Measurements from ENCODE around the gene RNF224. TPM values are rescaled to one million over a fixed set of nuclear protein-coding genes. Genes with fewer than 3 reads are reported as not detected.

RNF224 gene
- total and polyA plus RNA-seq, 2 of the 13 experiments (the other 11 are each of a cell fraction or from before 2014, with no cell fraction given): 0.09 TPM; not detected in 1

DNA sequence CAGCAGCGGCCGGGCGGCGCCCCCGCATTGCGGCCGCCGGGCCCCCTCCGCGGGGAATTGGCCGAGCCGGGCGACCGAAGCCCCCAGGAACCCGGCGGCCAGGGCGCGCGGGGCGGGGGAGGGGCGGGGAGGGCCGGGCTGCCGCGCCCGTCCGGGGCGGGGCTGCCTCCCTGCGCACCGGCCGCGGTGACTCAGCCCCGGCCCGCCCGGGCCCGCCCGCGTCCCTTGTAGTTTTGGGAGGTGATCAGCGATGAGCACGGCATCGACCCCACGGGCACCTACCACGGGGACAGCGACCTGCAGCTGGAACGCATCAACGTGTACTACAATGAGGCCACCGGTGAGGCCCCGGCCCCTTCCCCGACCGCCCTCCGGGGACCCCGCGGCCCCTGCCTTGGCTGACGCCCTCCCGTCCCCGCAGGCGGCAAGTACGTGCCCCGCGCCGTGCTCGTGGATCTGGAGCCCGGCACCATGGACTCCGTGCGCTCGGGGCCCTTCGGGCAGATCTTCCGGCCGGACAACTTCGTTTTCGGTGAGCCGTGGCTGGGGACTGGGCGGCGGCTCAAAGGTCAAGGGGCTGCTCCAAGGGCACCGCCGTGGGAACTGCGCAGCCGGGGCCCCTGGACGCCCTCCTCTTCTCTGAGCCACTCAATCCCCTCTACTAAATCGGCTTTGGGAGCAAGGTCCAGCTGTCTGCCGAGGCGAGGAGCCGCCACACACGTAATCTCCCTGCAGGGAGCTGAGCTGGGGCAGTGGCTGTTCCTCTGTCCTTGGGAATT lies 14.4 kb downstream of the RNF224 start (continued):
- TF ChIP-seq, protein P1, sequence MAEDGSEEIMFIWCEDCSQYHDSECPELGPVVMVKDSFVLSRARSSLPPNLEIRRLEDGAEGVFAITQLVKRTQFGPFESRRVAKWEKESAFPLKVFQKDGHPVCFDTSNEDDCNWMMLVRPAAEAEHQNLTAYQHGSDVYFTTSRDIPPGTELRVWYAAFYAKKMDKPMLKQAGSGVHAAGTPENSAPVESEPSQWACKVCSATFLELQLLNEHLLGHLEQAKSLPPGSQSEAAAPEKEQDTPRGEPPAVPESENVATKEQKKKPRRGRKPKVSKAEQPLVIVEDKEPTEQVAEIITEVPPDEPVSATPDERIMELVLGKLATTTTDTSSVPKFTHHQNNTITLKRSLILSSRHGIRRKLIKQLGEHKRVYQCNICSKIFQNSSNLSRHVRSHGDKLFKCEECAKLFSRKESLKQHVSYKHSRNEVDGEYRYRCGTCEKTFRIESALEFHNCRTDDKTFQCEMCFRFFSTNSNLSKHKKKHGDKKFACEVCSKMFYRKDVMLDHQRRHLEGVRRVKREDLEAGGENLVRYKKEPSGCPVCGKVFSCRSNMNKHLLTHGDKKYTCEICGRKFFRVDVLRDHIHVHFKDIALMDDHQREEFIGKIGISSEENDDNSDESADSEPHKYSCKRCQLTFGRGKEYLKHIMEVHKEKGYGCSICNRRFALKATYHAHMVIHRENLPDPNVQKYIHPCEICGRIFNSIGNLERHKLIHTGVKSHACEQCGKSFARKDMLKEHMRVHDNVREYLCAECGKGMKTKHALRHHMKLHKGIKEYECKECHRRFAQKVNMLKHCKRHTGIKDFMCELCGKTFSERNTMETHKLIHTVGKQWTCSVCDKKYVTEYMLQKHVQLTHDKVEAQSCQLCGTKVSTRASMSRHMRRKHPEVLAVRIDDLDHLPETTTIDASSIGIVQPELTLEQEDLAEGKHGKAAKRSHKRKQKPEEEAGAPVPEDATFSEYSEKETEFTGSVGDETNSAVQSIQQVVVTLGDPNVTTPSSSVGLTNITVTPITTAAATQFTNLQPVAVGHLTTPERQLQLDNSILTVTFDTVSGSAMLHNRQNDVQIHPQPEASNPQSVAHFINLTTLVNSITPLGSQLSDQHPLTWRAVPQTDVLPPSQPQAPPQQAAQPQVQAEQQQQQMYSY (CRISPR knock-in tag; IDR thresholded peaks at IDR 0.05): no peak
- TF ChIP-seq, protein P2, sequence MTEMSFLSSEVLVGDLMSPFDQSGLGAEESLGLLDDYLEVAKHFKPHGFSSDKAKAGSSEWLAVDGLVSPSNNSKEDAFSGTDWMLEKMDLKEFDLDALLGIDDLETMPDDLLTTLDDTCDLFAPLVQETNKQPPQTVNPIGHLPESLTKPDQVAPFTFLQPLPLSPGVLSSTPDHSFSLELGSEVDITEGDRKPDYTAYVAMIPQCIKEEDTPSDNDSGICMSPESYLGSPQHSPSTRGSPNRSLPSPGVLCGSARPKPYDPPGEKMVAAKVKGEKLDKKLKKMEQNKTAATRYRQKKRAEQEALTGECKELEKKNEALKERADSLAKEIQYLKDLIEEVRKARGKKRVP (CRISPR knock-in tag; IDR thresholded peaks at IDR 0.05): no peak
- TF ChIP-seq SOX5 (CRISPR knock-in tag; IDR thresholded peaks at IDR 0.05; ENCODE audit: borderline replicate concordance): no peak
- no peak for TF ChIP-seq HNRNPK (IDR thresholded peaks at IDR 0.05; ENCODE audit: low read depth, low read length, poor library complexity, severe bottlenecking)
- TF ChIP-seq MEIS1 (CRISPR knock-in tag; IDR thresholded peaks at IDR 0.05; ENCODE audit: borderline replicate concordance): 0 out of 2 replicates have a peak, but pooled peaks have one; percentile 43
- TF ChIP-seq, protein P3, sequence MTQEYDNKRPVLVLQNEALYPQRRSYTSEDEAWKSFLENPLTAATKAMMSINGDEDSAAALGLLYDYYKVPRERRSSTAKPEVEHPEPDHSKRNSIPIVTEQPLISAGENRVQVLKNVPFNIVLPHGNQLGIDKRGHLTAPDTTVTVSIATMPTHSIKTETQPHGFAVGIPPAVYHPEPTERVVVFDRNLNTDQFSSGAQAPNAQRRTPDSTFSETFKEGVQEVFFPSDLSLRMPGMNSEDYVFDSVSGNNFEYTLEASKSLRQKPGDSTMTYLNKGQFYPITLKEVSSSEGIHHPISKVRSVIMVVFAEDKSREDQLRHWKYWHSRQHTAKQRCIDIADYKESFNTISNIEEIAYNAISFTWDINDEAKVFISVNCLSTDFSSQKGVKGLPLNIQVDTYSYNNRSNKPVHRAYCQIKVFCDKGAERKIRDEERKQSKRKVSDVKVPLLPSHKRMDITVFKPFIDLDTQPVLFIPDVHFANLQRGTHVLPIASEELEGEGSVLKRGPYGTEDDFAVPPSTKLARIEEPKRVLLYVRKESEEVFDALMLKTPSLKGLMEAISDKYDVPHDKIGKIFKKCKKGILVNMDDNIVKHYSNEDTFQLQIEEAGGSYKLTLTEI (CRISPR knock-in tag; conservative IDR thresholded peaks at IDR 0.05): no peak
- no peak for TF ChIP-seq HCFC1 (IDR thresholded peaks at IDR 0.05; ENCODE audit: low read depth, low read length)
- TF ChIP-seq ZBTB7B (CRISPR knock-in tag; IDR thresholded peaks at IDR 0.05): peak; percentile 63
- TF ChIP-seq, protein P4, sequence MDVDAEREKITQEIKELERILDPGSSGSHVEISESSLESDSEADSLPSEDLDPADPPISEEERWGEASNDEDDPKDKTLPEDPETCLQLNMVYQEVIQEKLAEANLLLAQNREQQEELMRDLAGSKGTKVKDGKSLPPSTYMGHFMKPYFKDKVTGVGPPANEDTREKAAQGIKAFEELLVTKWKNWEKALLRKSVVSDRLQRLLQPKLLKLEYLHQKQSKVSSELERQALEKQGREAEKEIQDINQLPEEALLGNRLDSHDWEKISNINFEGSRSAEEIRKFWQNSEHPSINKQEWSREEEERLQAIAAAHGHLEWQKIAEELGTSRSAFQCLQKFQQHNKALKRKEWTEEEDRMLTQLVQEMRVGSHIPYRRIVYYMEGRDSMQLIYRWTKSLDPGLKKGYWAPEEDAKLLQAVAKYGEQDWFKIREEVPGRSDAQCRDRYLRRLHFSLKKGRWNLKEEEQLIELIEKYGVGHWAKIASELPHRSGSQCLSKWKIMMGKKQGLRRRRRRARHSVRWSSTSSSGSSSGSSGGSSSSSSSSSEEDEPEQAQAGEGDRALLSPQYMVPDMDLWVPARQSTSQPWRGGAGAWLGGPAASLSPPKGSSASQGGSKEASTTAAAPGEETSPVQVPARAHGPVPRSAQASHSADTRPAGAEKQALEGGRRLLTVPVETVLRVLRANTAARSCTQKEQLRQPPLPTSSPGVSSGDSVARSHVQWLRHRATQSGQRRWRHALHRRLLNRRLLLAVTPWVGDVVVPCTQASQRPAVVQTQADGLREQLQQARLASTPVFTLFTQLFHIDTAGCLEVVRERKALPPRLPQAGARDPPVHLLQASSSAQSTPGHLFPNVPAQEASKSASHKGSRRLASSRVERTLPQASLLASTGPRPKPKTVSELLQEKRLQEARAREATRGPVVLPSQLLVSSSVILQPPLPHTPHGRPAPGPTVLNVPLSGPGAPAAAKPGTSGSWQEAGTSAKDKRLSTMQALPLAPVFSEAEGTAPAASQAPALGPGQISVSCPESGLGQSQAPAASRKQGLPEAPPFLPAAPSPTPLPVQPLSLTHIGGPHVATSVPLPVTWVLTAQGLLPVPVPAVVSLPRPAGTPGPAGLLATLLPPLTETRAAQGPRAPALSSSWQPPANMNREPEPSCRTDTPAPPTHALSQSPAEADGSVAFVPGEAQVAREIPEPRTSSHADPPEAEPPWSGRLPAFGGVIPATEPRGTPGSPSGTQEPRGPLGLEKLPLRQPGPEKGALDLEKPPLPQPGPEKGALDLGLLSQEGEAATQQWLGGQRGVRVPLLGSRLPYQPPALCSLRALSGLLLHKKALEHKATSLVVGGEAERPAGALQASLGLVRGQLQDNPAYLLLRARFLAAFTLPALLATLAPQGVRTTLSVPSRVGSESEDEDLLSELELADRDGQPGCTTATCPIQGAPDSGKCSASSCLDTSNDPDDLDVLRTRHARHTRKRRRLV (CRISPR knock-in tag; IDR thresholded peaks at IDR 0.05): peak; percentile 59; the same call in 1 of the 2 replicates
- TF ChIP-seq JUNB (CRISPR knock-in tag; IDR thresholded peaks at IDR 0.05; ENCODE audit: borderline replicate concordance): no peak
- no peak for TF ChIP-seq RBM39 (IDR thresholded peaks at IDR 0.05; ENCODE audit: low read depth, low read length, poor library complexity, severe bottlenecking)
- TF ChIP-seq, protein P5, sequence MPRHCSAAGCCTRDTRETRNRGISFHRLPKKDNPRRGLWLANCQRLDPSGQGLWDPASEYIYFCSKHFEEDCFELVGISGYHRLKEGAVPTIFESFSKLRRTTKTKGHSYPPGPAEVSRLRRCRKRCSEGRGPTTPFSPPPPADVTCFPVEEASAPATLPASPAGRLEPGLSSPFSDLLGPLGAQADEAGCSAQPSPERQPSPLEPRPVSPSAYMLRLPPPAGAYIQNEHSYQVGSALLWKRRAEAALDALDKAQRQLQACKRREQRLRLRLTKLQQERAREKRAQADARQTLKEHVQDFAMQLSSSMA (CRISPR knock-in tag; IDR thresholded peaks at IDR 0.05): 0 out of 2 replicates have a peak, but pooled peaks have one; percentile 14
- TF ChIP-seq, protein P6, sequence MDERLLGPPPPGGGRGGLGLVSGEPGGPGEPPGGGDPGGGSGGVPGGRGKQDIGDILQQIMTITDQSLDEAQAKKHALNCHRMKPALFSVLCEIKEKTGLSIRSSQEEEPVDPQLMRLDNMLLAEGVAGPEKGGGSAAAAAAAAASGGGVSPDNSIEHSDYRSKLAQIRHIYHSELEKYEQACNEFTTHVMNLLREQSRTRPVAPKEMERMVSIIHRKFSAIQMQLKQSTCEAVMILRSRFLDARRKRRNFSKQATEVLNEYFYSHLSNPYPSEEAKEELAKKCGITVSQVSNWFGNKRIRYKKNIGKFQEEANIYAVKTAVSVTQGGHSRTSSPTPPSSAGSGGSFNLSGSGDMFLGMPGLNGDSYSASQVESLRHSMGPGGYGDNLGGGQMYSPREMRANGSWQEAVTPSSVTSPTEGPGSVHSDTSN (CRISPR knock-in tag; IDR thresholded peaks at IDR 0.05): no peak
